D721Med (cell line): Measurements from ENCODE around the gene IGSF21.

Experiments
- DNase-seq: peaks from one replicate; pipeline ENCODE4 v3.0.0; 2011; ENCODE audit warnings: low spot score; ENCODE audit not compliant: insufficient read length
- FAIRE-seq: peaks from 2 replicates; lab custom pipeline; 2011; peaks lifted over from hg19 to GRCh38; lab: Jason Lieb, UNC
- CTCF ChIP-seq: IDR thresholded peaks from 2 replicates; pipeline ENCODE4 v1.5.1; 2012; ENCODE audit warnings: mild to moderate bottlenecking, control low read depth; ENCODE audit not compliant: insufficient read depth; ENCODE audit errors: missing control alignments

Gene IGSF21

DNA sequence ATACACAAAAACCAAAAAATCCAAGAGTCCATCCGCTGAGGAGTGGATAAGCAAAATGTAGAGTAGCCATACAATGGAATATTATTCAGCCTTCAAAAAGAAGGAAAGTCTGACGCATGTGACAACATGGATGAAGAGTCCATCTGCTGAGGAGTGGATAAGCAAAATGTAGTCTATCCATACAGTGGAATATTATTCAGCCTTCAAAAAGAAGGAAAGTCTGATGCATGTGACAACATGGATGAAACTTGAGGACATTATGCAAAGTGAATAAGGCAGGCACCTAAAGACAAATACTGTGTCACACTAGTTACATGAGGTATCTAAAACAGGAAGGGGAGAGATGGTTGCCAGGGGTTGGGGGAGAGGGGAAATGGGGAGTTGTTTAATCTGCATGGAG, 14.0 kb upstream of the IGSF21 start:
- DNase-seq (no peak), FAIRE-seq (no peak)
- no peak for TF ChIP-seq CTCF

- TF ChIP-seq CTCF = no peak
- DNase-seq (no peak), FAIRE-seq (no peak)
Observed at GRCh38 chr1:18094096-18094495, 13.5 kb upstream of the IGSF21 start.

DNA sequence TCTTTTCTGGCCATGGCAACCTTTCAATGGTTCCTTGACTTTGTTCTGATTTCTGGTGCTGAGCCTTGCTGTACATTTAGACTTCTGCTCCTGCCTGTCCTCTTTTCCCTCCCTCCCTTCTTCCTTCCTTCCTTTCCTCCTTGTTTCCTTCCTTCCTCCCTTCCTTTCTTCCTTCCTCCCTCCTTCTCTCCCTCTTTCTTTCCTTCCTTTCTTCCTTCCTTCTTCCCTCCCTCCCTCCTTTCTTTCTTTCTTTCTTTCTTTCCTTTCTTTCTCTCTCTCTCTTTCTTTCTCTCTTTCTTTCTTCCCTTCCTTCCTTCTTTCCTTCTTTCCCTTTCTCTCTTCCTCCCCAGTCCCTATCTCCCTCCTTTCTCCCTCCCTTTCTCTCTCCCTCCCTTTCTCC, 10.4 kb upstream of the IGSF21 start:
- TF ChIP-seq CTCF = no peak
- no peak for DNase-seq
- no peak for FAIRE-seq

DNA sequence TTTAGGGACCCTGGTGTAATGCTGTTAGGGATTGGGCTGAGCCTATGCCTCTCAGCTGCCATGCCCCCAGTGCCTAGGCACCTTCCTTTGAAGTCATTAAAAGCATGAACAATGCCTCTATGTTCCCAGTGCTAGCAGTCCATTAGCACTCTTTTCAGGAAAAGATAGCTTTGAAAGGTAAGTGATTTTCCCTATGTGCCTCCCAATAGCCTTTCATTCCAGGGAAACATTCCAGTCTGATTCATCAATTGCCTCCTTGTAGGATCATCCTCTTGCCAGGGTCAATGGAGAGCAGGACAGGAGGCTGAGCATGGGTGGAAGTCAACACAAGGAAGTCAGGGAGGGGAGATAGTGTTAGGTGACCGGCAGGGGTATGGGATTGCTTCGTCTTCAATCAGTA, 8.6 kb upstream of the IGSF21 start:
- no peak for FAIRE-seq
- no peak for TF ChIP-seq CTCF
- DNase-seq = no peak

GRCh38 chr1:18100060-18100459, 7.5 kb upstream of the IGSF21 start:
- no peak for TF ChIP-seq CTCF
- FAIRE-seq (no peak), DNase-seq (no peak)

GRCh38 chr1:18100491-18101063, 7.0 kb upstream of the IGSF21 start:
- TF ChIP-seq CTCF = peak; percentile 69
- FAIRE-seq = no peak
- no peak for DNase-seq

- no peak for TF ChIP-seq CTCF
- no peak for DNase-seq
- no peak for FAIRE-seq
Observed at GRCh38 chr1:18101508-18101907, 6.1 kb upstream of the IGSF21 start.
